Testis (tissue), 2 donors: ENCODE data around the gene RNF141.

Experiments
- CTCF ChIP-seq, 3 experiments: fragments of 450-650 bp in 2 of 3; fragments of 200-600 bp in 1 of 3; sonication (generic) in 1 of 3; IDR thresholded peaks; one replicate each; pipeline ENCODE4 v1.5.1; 2016 to 2019; ENCODE audit warnings: antibody characterized with exemption in 3 of 3, mild to moderate bottlenecking in 2 of 3, moderate library complexity in 1 of 3
- POLR2A ChIP-seq: fragments of 450-650 bp; IDR thresholded peaks from one replicate; pipeline ENCODE4 v1.6.1; 2017; ENCODE audit warnings: antibody characterized with exemption, mild to moderate bottlenecking, moderate library complexity

GRCh38 chr11:10558288-10558687 lies 17.3 kb upstream of the RNF141 start:
- TF ChIP-seq CTCF (IDR thresholded peaks at IDR 0.05) = no peak
- TF ChIP-seq POLR2A = no peak
